ENCODE results near the gene D2HGDH. TPM values are rescaled to one million over a fixed set of nuclear protein-coding genes. Genes with fewer than 3 reads are reported as not detected.

Gene D2HGDH
- total and polyA plus RNA-seq, 10 of the 15 experiments (the other 5 are each of a cell fraction or from before 2014, with no cell fraction given), result 0.52 to 32.1 (median 11.0) TPM

DNA sequence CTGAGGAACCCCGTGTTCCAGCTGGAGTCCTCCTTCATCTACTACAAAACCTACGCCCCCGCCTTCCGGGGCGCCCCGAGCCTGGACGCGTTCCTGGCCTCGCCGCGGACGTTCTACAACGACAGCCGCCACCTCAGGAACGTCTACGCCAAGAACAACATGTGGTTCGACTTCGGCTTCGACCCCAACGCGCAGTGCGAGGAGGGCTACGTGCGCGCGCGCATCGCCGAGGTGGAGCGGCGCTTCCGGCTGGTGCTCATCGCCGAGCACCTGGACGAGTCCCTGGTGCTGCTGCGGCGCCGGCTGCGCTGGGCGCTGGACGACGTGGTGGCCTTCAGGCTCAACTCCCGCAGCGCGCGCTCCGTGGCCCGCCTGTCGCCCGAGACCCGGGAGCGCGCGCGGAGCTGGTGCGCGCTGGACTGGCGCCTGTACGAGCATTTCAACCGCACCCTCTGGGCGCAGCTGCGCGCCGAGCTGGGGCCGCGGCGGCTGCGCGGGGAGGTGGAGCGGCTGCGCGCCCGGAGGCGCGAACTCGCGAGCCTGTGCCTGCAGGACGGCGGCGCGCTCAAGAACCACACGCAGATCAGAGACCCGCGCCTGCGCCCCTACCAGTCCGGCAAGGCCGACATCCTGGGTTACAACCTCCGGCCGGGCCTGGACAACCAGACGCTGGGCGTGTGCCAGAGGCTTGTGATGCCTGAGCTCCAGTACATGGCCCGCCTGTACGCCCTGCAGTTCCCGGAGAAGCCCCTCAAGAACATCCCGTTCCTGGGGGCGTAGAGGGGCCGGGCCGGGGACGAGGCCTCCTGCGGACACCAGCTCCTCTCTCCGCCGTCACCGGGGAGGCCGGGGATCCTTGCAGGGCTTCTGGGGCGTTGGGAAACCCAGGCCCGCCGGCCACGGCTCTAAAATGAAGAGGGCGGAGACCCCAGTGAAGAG, 69.2 kb downstream of the D2HGDH start (continued):
- no peak for TF ChIP-seq PRDM15 (CRISPR knock-in tag; IDR thresholded peaks at IDR 0.05)
- TF ChIP-seq ZBED1 (IDR thresholded peaks at IDR 0.05; ENCODE audit: borderline replicate concordance), result no peak
- no peak for TF ChIP-seq JUNB (IDR thresholded peaks at IDR 0.05)
- no peak for TF ChIP-seq CTCF (IDR thresholded peaks at IDR 0.05 in 2 of 3, conservative IDR thresholded peaks at IDR 0.05 in 1 of 3; ENCODE audit: control insufficient read depth in 2 of 3, extremely low read depth in 1 of 3, insufficient read depth in 1 of 3, low read depth in 3 of 3, low read length in 3 of 3)
- TF ChIP-seq ZNF592 (IDR thresholded peaks at IDR 0.05), result no peak
- TF ChIP-seq POLR2AphosphoS5 (IDR thresholded peaks at IDR 0.05; ENCODE audit: low read length), result no peak
- no peak for TF ChIP-seq CBX3 (IDR thresholded peaks at IDR 0.05; ENCODE audit: borderline replicate concordance, low read depth)
- no peak for TF ChIP-seq KAT2A (conservative IDR thresholded peaks at IDR 0.05; ENCODE audit: control insufficient read depth, low read depth, low read length)
- TF ChIP-seq IRF3 (IDR thresholded peaks at IDR 0.05), result no peak
- TF ChIP-seq HCFC1 (IDR thresholded peaks at IDR 0.05; ENCODE audit: low read length), result no peak
- TF ChIP-seq YBX1 (IDR thresholded peaks at IDR 0.05), result no peak
- no peak for TF ChIP-seq E4F1 (IDR thresholded peaks at IDR 0.05; ENCODE audit: borderline replicate concordance, partially characterized antibody)
- no peak for TF ChIP-seq SUZ12 (IDR thresholded peaks at IDR 0.05; ENCODE audit: unreplicated experiment)
- TF ChIP-seq WRNIP1 (IDR thresholded peaks at IDR 0.05; ENCODE audit: borderline replicate concordance, low read depth, low read length), result no peak
- no peak for TF ChIP-seq GABPA (IDR thresholded peaks at IDR 0.05; ENCODE audit: low read depth)
